ENCODE results near the gene RUFY4.

- TF ChIP-seq CTCF (IDR thresholded peaks at IDR 0.05; ENCODE audit: low read length) (no peak), EZH2 (IDR thresholded peaks at IDR 0.05; ENCODE audit: borderline replicate concordance, low read length) (no peak)
These were observed 3.6 kb upstream of the RUFY4 start for GRCh38 chr2:218065239-218066006.

Measured in OCI-LY1 (cell line).